A549 (cell line): ENCODE results near the gene PER1. TPM values are rescaled to one million over a fixed set of nuclear protein-coding genes. Genes with fewer than 3 reads are reported as not detected.

Source experiments
- ATAC-seq, 2 experiments: fragments of 200-7000 bp in 1 of 2; fragments of >200 bp in 1 of 2; cut with Nextera tagmentation in 1 of 2; cut with Tn5 transposase in 1 of 2; 3 replicates each; pipeline versions ENCODE4 v1.8.0 to v1.9.1; 2018 to 2020; ENCODE audit warnings: mild to moderate bottlenecking in 1 of 2, moderate library complexity in 1 of 2
- CTCF ChIA-PET: fragments of 300-600 bp; sonication (Branson Sonifier 250); formaldehyde crosslinking; extraction: SDS; loops from one replicate; lab custom pipeline; 2021; ENCODE audit warnings: antibody characterized with exemption, inconsistent platforms; lab: Yijun Ruan, JAX
- POLR2A ChIA-PET: fragments of 350-600 bp; formaldehyde crosslinking; extraction: SDS; loops from one replicate; lab custom pipeline; 2021; ENCODE audit warnings: antibody characterized with exemption, inconsistent platforms; lab: Yijun Ruan, JAX
- DNase-seq, 2 experiments: peaks; one replicate each; pipeline versions ENCODE4 v3.0.0 to v3.0.0-alpha.2; 2011 to 2016; ENCODE audit warnings: low read depth in 1 of 2, low spot score in 1 of 2
- FAIRE-seq: peaks from 2 replicates; lab custom pipeline; 2011; peaks lifted over from hg19 to GRCh38; lab: Jason Lieb, UNC
- H3K27ac ChIP-seq, 2 experiments: fragments of >200 bp; sonication (Bioruptor Twin); formaldehyde crosslinking; 3 replicates each; pipeline ENCODE4 v1.5.1; 2016 to 2017
- H3K4me1 ChIP-seq: fragments of >200 bp; sonication (Bioruptor Twin); formaldehyde crosslinking; 3 replicates; pipeline ENCODE4 v1.6.1; 2016
- H3K4me2 ChIP-seq: fragments of >200 bp; sonication (Bioruptor Twin); formaldehyde crosslinking; 3 replicates; pipeline ENCODE4 v1.6.1; 2016
- H3K4me3 ChIP-seq: fragments of >200 bp; sonication (Bioruptor Twin); formaldehyde crosslinking; 3 replicates; pipeline ENCODE4 v1.5.1; 2016
- H3K9me3 ChIP-seq: fragments of >200 bp; sonication (Bioruptor Twin); formaldehyde crosslinking; 3 replicates; pipeline ENCODE4 v1.6.1; 2016
- ATOH8 ChIP-seq: fragments of 250-450 bp; sonication (Bioruptor Pico); IDR thresholded peaks from 2 replicates; pipeline ENCODE4 v1.5.0; 2020; ENCODE audit warnings: low read depth, mild to moderate bottlenecking, moderate library complexity
- BHLHE40 ChIP-seq: IDR thresholded peaks from 2 replicates; pipeline ENCODE4 v1.6.1; 2012; ENCODE audit warnings: low read depth, low read length, inconsistent platforms
- CBX8 ChIP-seq: fragments of 200-600 bp; sonication (generic); IDR thresholded peaks from 2 replicates; pipeline ENCODE4 v1.6.1; 2016
- CHD4 ChIP-seq: fragments of 200-600 bp; sonication (generic); IDR thresholded peaks from 2 replicates; pipeline ENCODE4 v1.6.1; 2016; ENCODE audit warnings: antibody characterized with exemption, mild to moderate bottlenecking, borderline replicate concordance
- CTCF ChIP-seq: fragments of >200 bp; sonication (Bioruptor Twin); formaldehyde crosslinking; IDR thresholded peaks from 3 replicates; pipeline ENCODE4 v1.5.1; 2016
- EHF ChIP-seq: fragments of 250-450 bp; sonication (Bioruptor Pico); IDR thresholded peaks from 2 replicates; pipeline ENCODE4 v1.5.0; 2020; ENCODE audit warnings: mild to moderate bottlenecking
- EP300 ChIP-seq, 2 experiments: fragments of >200 bp; sonication (Bioruptor Twin); formaldehyde crosslinking; IDR thresholded peaks; 2 replicates in 1 of 2; 3 replicates in 1 of 2; pipeline ENCODE4 v1.6.1; 2016 to 2017
- ESRRA ChIP-seq: fragments of 150-350 bp; IDR thresholded peaks from 2 replicates; pipeline ENCODE4 v1.6.1; 2014; ENCODE audit warnings: mild to moderate bottlenecking, low read length, borderline replicate concordance
- GATA3 ChIP-seq: IDR thresholded peaks from 2 replicates; pipeline ENCODE4 v1.6.1; 2012; ENCODE audit warnings: borderline replicate concordance
- HEYL ChIP-seq: fragments of 250-450 bp; sonication (Bioruptor Pico); IDR thresholded peaks from 2 replicates; pipeline ENCODE4 v1.8.0; 2021; ENCODE audit warnings: mild to moderate bottlenecking, moderate library complexity
- HOXB13 ChIP-seq: fragments of 250-450 bp; sonication (Bioruptor Pico); IDR thresholded peaks from 2 replicates; pipeline ENCODE4 v1.5.0; 2020; ENCODE audit warnings: low read depth, mild to moderate bottlenecking, moderate library complexity
- MAX ChIP-seq: IDR thresholded peaks from 2 replicates; pipeline ENCODE4 v1.6.1; 2012
- MYC ChIP-seq: IDR thresholded peaks from 2 replicates; pipeline ENCODE4 v1.6.1; 2012; ENCODE audit warnings: mild to moderate bottlenecking, inconsistent platforms, low read length, improper control_type of control experiment, borderline replicate concordance
- NFE2L2 ChIP-seq: fragments of 150-350 bp; conservative IDR thresholded peaks from 2 replicates; pipeline ENCODE4 v1.6.1; 2014; ENCODE audit warnings: low read length
- RCOR1 ChIP-seq: fragments of 150-350 bp; IDR thresholded peaks from 2 replicates; pipeline ENCODE4 v1.6.1; 2014; ENCODE audit warnings: antibody characterized with exemption, low read length, low read depth
- RNF2 ChIP-seq: fragments of 200-600 bp; sonication (generic); IDR thresholded peaks from 2 replicates; pipeline ENCODE4 v1.6.1; 2016; ENCODE audit warnings: low read depth, mild to moderate bottlenecking, antibody characterized with exemption, moderate library complexity, borderline replicate concordance
- SMC3 ChIP-seq: fragments of >200 bp; sonication (Bioruptor Twin); formaldehyde crosslinking; IDR thresholded peaks from 3 replicates; pipeline ENCODE4 v1.6.1; 2018; ENCODE audit warnings: inconsistent platforms
- TP53 ChIP-seq: fragments of 250-450 bp; sonication (Bioruptor Pico); IDR thresholded peaks from 2 replicates; pipeline ENCODE4 v1.5.0; 2021; ENCODE audit warnings: mild to moderate bottlenecking, moderate library complexity
- ZSCAN20 ChIP-seq: fragments of 250-450 bp; sonication (Bioruptor Pico); IDR thresholded peaks from 2 replicates; pipeline ENCODE4 v1.8.0; 2022; ENCODE audit warnings: mild to moderate bottlenecking, moderate library complexity
- WGBS: methylation state at CpG from one replicate; pipeline ENCODE4 v1.1.6; 2017; ENCODE audit errors: missing lambda C conversion rate; 5-methylcytosine and 5-hydroxymethylcytosine counted together
- polyA plus RNA-seq, 4 experiments: library from polyadenylated mRNA; depleted of rRNA in 3 of 4; stranded (reverse); fragments of >200 nt; fragmentation: RNase III in 1 of 4; extraction: RNeasy Plus Mini Kit Qiagen cat#74134 plus additional on column Dnase treatment in 1 of 4; gene quantifications; 2 replicates in 3 of 4; 3 replicates in 1 of 4; pipeline ENCODE4 v1.2.3, GENCODE V29; 2011 to 2017
- TF ChIP-seq, protein P1 (sequence below): fragments of 150-350 bp; IDR thresholded peaks from 2 replicates; pipeline ENCODE4 v1.6.1; 2014; ENCODE audit warnings: low read depth, mild to moderate bottlenecking, low read length

Gene PER1
- polyA plus RNA-seq, 2 of the 4 experiments (the other 2 are of a cell fraction), result 5.5 to 8.7 TPM

DNA sequence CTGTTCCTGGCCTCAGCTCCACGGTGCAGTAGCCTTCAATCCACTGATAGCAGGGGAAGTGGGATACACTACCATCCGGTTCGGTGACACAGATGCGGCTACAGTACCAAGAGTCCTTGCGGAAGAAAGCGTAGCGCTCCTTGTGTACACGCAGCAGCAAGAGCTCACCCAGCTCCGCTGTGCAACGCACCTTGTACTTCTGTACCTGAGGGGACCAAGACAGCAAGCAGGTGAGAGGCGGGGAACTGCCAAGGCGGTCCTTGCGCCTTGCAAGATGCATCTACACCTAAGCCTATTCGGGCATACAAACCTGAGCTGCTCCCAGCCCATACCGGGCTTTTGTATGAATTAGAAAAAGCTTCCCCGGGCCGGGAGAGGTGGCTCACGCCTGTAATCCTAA lies 35.4 kb downstream of the PER1 start:
- DNase-seq, result no peak
- ATAC-seq, result no peak
- no peak for TF ChIP-seq EP300 (IDR thresholded peaks at IDR 0.05)
- no peak for TF ChIP-seq HEYL (CRISPR knock-in tag)
- TF ChIP-seq NFE2L2, result no peak
- no peak for TF ChIP-seq ATOH8 (CRISPR knock-in tag)
- no peak for TF ChIP-seq EHF
- no peak for TF ChIP-seq CBX8
- TF ChIP-seq ZSCAN20 (CRISPR knock-in tag), result no peak
- TF ChIP-seq GATA3, result no peak
- FAIRE-seq, result no peak
- ChIA-PET POLR2A (interaction anchor here (4.4 kb wide), 1 partner anchor 56 kb away, joined by 41 read pairs; no protein-coding TSS in a partner anchor), CTCF (interaction anchor here (0.8 to 24.1 kb wide), 10 partner anchors 13 to 127 kb away, joined by 3 to 1490 read pairs (median 8); partner anchors contain the start of gene ALOX12B)
- Histone ChIP-seq H3K27ac (no peak overlapping the region), H3K4me3 (no peak overlapping the region), H3K4me1 (peaks cover 8% of the 10 kb centered on the region), H3K4me2 (no peak overlapping the region), H3K9me3 (no peaks in the 10 kb centered on the region)
- WGBS, result 93% methylated on average over 18 of the region's 18 CpGs

- no peak for TF ChIP-seq HOXB13 (CRISPR knock-in tag)
- TF ChIP-seq ESRRA, result no peak
- no peak for TF ChIP-seq RNF2
- no peak for TF ChIP-seq SMC3
- no peak for TF ChIP-seq ZSCAN20 (CRISPR knock-in tag)
- TF ChIP-seq, protein P1, sequence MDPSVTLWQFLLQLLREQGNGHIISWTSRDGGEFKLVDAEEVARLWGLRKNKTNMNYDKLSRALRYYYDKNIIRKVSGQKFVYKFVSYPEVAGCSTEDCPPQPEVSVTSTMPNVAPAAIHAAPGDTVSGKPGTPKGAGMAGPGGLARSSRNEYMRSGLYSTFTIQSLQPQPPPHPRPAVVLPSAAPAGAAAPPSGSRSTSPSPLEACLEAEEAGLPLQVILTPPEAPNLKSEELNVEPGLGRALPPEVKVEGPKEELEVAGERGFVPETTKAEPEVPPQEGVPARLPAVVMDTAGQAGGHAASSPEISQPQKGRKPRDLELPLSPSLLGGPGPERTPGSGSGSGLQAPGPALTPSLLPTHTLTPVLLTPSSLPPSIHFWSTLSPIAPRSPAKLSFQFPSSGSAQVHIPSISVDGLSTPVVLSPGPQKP, result no peak
- no peak overlapping the region for H3K27ac ChIP-seq
- CTCF ChIA-PET, result interaction anchor here (0.6 to 24.1 kb wide), 22 partner anchors 7 to 1185 kb away, joined by 3 to 1490 read pairs (median 4); partner anchors contain the start of genes ALOX12B and ALOXE3
- H3K4me3 ChIP-seq, result no peak overlapping the region
- no peaks in the 10 kb centered on the region for H3K9me3 ChIP-seq
- WGBS, result 86% methylated on average over 6 of the region's 6 CpGs
- POLR2A ChIA-PET, result no interaction called here
- DNase-seq (no peak), FAIRE-seq (no peak), ATAC-seq (peak in 1 of 2 experiments; percentile 4; a peak in 1 of 6 replicates)
- H3K4me2 ChIP-seq, result no peak overlapping the region
- peaks cover 15% of the 10 kb centered on the region for H3K4me1 ChIP-seq
These were observed 41.3 kb downstream of the PER1 start for GRCh38 chr17:8110907-8111306.

GRCh38 chr17:8110456-8110804 lies 41.8 kb downstream of the PER1 start:
- ATAC-seq (no peak), FAIRE-seq (no peak), DNase-seq (no peak)
- ChIA-PET CTCF (interaction anchor here (0.6 to 24.1 kb wide), 23 partner anchors 7 to 1185 kb away, joined by 3 to 1490 read pairs (median 4); partner anchors contain the start of genes ALOX12B and ALOXE3), POLR2A (no interaction called here)
- H3K27ac ChIP-seq, result no peak overlapping the region
- WGBS, result 46% methylated on average over 8 of the region's 10 CpGs
- TF ChIP-seq MYC (no peak), TP53 (CRISPR knock-in tag) (no peak), NFE2L2 (no peak), CHD4 (no peak), RCOR1 (no peak), MAX (no peak), BHLHE40 (no peak), CTCF (no peak)
- H3K4me3 ChIP-seq, result no peak overlapping the region
- H3K4me1 ChIP-seq, result peaks cover 15% of the 10 kb centered on the region
- no peaks in the 10 kb centered on the region for H3K9me3 ChIP-seq
- H3K4me2 ChIP-seq, result peak overlapping the region; percentile 62
